ENCODE measurements around the gene INKA1. TPM values are rescaled to one million over a fixed set of nuclear protein-coding genes. Genes with fewer than 3 reads are reported as not detected.

Gene INKA1
- total and polyA plus RNA-seq, 9 of the 15 experiments (the other 6 are each of a cell fraction or from before 2014, with no cell fraction given): 0.55 to 13.9 (median 6.7) TPM

Small RNA genes within 50 kb of the gene (microRNA-seq; reads per million reads assigned to microRNA genes)
- gene MIR5193 (ENCODE audit: borderline microRNAs expressed): not detected

Small RNA genes within 50 kb of the gene (small RNA-seq; reads per million reads assigned to genes)
- gene COX6CP14: not detected

Other genes starting within 250 kb of the INKA1 start
Only the 7 nearest of the 14 such genes appear.
- gene AMIGO3, start 83.6 kb upstream of the INKA1 start, total RNA-seq (2014; rRNA removed): 0.68 and 1.4 TPM in 2 replicates
- gene AMIGO3, start 83.6 kb upstream of the INKA1 start, total RNA-seq (2014; rRNA removed; fragmentation: Illumina TruSeq; extraction: Trizol): not detected in 2 replicates
- gene AMIGO3, start 83.6 kb upstream of the INKA1 start, total RNA-seq (2015; rRNA removed; fragmentation: Illumina TruSeq; extraction: Trizol): 0.26 TPM in 1 of 2 replicates, not detected in the other
- gene AMIGO3, start 83.6 kb upstream of the INKA1 start, total RNA-seq (2021): 0.18 and 0.44 TPM in 2 replicates
- 0.13 and 0.41 TPM in 2 replicates for gene AMIGO3, start 83.6 kb upstream of the INKA1 start, polyA plus RNA-seq (2011; rRNA removed)
- 0.18 TPM in 1 of 2 replicates, not detected in the other for gene AMIGO3, start 83.6 kb upstream of the INKA1 start, polyA plus RNA-seq (2014; fragmentation: Illumina TruSeq; extraction: Trizol)
- gene AMIGO3, start 83.6 kb upstream of the INKA1 start, polyA plus RNA-seq (2014; fragmentation: Nextera tagmentation; extraction: Ambion mirVana): not detected
- gene AMIGO3, start 83.6 kb upstream of the INKA1 start, polyA plus RNA-seq (2014; rRNA removed): 2.0 and 2.8 TPM in 2 replicates
- gene GMPPB, start 79.3 kb upstream of the INKA1 start, total RNA-seq (2014; rRNA removed): 11.0 and 18.0 TPM in 2 replicates
- 4.3 and 5.5 TPM in 2 replicates for gene GMPPB, start 79.3 kb upstream of the INKA1 start, total RNA-seq (2014; rRNA removed; fragmentation: Illumina TruSeq; extraction: Trizol)
- 8.8 and 9.2 TPM in 2 replicates for gene GMPPB, start 79.3 kb upstream of the INKA1 start, total RNA-seq (2015; rRNA removed; fragmentation: Illumina TruSeq; extraction: Trizol)
- 16.4 and 17.4 TPM in 2 replicates for gene GMPPB, start 79.3 kb upstream of the INKA1 start, total RNA-seq (2021)
- gene GMPPB, start 79.3 kb upstream of the INKA1 start, polyA plus RNA-seq (2011; rRNA removed): 8.1 and 10.3 TPM in 2 replicates
- gene GMPPB, start 79.3 kb upstream of the INKA1 start, polyA plus RNA-seq (2014; fragmentation: Illumina TruSeq; extraction: Trizol): 5.8 and 7.4 TPM in 2 replicates
- under 1 TPM; 0.53 to 0.92 TPM for gene GMPPB, start 79.3 kb upstream of the INKA1 start, polyA plus RNA-seq (2014; fragmentation: Nextera tagmentation; extraction: Ambion mirVana)
- gene GMPPB, start 79.3 kb upstream of the INKA1 start, polyA plus RNA-seq (2014; rRNA removed): 11.3 and 13.3 TPM in 2 replicates
- 13.1 and 18.2 TPM in 2 replicates for gene IP6K1, start 16.7 kb upstream of the INKA1 start, total RNA-seq (2014; rRNA removed)
- 7.9 and 10.5 TPM in 2 replicates for gene IP6K1, start 16.7 kb upstream of the INKA1 start, total RNA-seq (2014; rRNA removed; fragmentation: Illumina TruSeq; extraction: Trizol)
- gene IP6K1, start 16.7 kb upstream of the INKA1 start, total RNA-seq (2015; rRNA removed; fragmentation: Illumina TruSeq; extraction: Trizol): 12.0 and 12.9 TPM in 2 replicates
- 29.2 and 31.2 TPM in 2 replicates for gene IP6K1, start 16.7 kb upstream of the INKA1 start, total RNA-seq (2021)
- gene IP6K1, start 16.7 kb upstream of the INKA1 start, polyA plus RNA-seq (2011; rRNA removed): 27.9 and 31.5 TPM in 2 replicates
- 13.4 and 16.4 TPM in 2 replicates for gene IP6K1, start 16.7 kb upstream of the INKA1 start, polyA plus RNA-seq (2014; fragmentation: Illumina TruSeq; extraction: Trizol)
- 1 to 10 TPM in 1 of 2 experiments, under 1 TPM in 1; 0.46 to 1.9 TPM for gene IP6K1, start 16.7 kb upstream of the INKA1 start, polyA plus RNA-seq (2014; fragmentation: Nextera tagmentation; extraction: Ambion mirVana)
- gene IP6K1, start 16.7 kb upstream of the INKA1 start, polyA plus RNA-seq (2014; rRNA removed): 15.4 and 15.6 TPM in 2 replicates
- gene CDHR4, start 3.4 kb upstream of the INKA1 start, total RNA-seq (2014; rRNA removed): not detected in 2 replicates
- not detected in 2 replicates for gene CDHR4, start 3.4 kb upstream of the INKA1 start, total RNA-seq (2014; rRNA removed; fragmentation: Illumina TruSeq; extraction: Trizol)
- not detected in 2 replicates for gene CDHR4, start 3.4 kb upstream of the INKA1 start, total RNA-seq (2015; rRNA removed; fragmentation: Illumina TruSeq; extraction: Trizol)
- gene CDHR4, start 3.4 kb upstream of the INKA1 start, total RNA-seq (2021): not detected in 2 replicates
- 0.21 and 0.27 TPM in 2 replicates for gene CDHR4, start 3.4 kb upstream of the INKA1 start, polyA plus RNA-seq (2011; rRNA removed)
- gene CDHR4, start 3.4 kb upstream of the INKA1 start, polyA plus RNA-seq (2014; fragmentation: Illumina TruSeq; extraction: Trizol): 0.11 TPM in 1 of 2 replicates, not detected in the other
- gene CDHR4, start 3.4 kb upstream of the INKA1 start, polyA plus RNA-seq (2014; fragmentation: Nextera tagmentation; extraction: Ambion mirVana): not detected
- gene CDHR4, start 3.4 kb upstream of the INKA1 start, polyA plus RNA-seq (2014; rRNA removed): 0.28 TPM in 1 of 2 replicates, not detected in the other
- 2.0 and 2.6 TPM in 2 replicates for gene UBA7, start 10.7 kb downstream of the INKA1 start, total RNA-seq (2014; rRNA removed)
- gene UBA7, start 10.7 kb downstream of the INKA1 start, total RNA-seq (2014; rRNA removed; fragmentation: Illumina TruSeq; extraction: Trizol): 0.57 and 0.80 TPM in 2 replicates
- gene UBA7, start 10.7 kb downstream of the INKA1 start, total RNA-seq (2015; rRNA removed; fragmentation: Illumina TruSeq; extraction: Trizol): 2.5 and 3.0 TPM in 2 replicates
- gene UBA7, start 10.7 kb downstream of the INKA1 start, total RNA-seq (2021): 3.3 and 3.7 TPM in 2 replicates
- 2.2 and 3.8 TPM in 2 replicates for gene UBA7, start 10.7 kb downstream of the INKA1 start, polyA plus RNA-seq (2011; rRNA removed)
- gene UBA7, start 10.7 kb downstream of the INKA1 start, polyA plus RNA-seq (2014; fragmentation: Illumina TruSeq; extraction: Trizol): 1.7 and 1.8 TPM in 2 replicates
- gene UBA7, start 10.7 kb downstream of the INKA1 start, polyA plus RNA-seq (2014; fragmentation: Nextera tagmentation; extraction: Ambion mirVana): under 1 TPM; 0.17 to 0.80 TPM
- gene UBA7, start 10.7 kb downstream of the INKA1 start, polyA plus RNA-seq (2014; rRNA removed): 2.0 and 3.3 TPM in 2 replicates
- gene TRAIP, start 53.3 kb downstream of the INKA1 start, total RNA-seq (2014; rRNA removed): 16.3 and 17.6 TPM in 2 replicates
- 12.3 and 14.3 TPM in 2 replicates for gene TRAIP, start 53.3 kb downstream of the INKA1 start, total RNA-seq (2014; rRNA removed; fragmentation: Illumina TruSeq; extraction: Trizol)
- gene TRAIP, start 53.3 kb downstream of the INKA1 start, total RNA-seq (2015; rRNA removed; fragmentation: Illumina TruSeq; extraction: Trizol): 14.6 and 17.3 TPM in 2 replicates
- 20.2 and 24.7 TPM in 2 replicates for gene TRAIP, start 53.3 kb downstream of the INKA1 start, total RNA-seq (2021)
- 19.7 and 24.7 TPM in 2 replicates for gene TRAIP, start 53.3 kb downstream of the INKA1 start, polyA plus RNA-seq (2011; rRNA removed)
- gene TRAIP, start 53.3 kb downstream of the INKA1 start, polyA plus RNA-seq (2014; fragmentation: Illumina TruSeq; extraction: Trizol): 20.4 and 21.2 TPM in 2 replicates
- 10 to 100 TPM; 37.5 to 38.6 TPM for gene TRAIP, start 53.3 kb downstream of the INKA1 start, polyA plus RNA-seq (2014; fragmentation: Nextera tagmentation; extraction: Ambion mirVana)
- gene TRAIP, start 53.3 kb downstream of the INKA1 start, polyA plus RNA-seq (2014; rRNA removed): 17.8 and 23.0 TPM in 2 replicates
- gene CAMKV, start 66.6 kb downstream of the INKA1 start, total RNA-seq (2014; rRNA removed): 1.2 and 1.8 TPM in 2 replicates
- 0.51 and 0.73 TPM in 2 replicates for gene CAMKV, start 66.6 kb downstream of the INKA1 start, total RNA-seq (2014; rRNA removed; fragmentation: Illumina TruSeq; extraction: Trizol)
- 0.26 and 0.51 TPM in 2 replicates for gene CAMKV, start 66.6 kb downstream of the INKA1 start, total RNA-seq (2015; rRNA removed; fragmentation: Illumina TruSeq; extraction: Trizol)
- gene CAMKV, start 66.6 kb downstream of the INKA1 start, total RNA-seq (2021): 2.3 and 2.7 TPM in 2 replicates
- gene CAMKV, start 66.6 kb downstream of the INKA1 start, polyA plus RNA-seq (2011; rRNA removed): 1.0 and 1.5 TPM in 2 replicates
- 0.79 and 1.4 TPM in 2 replicates for gene CAMKV, start 66.6 kb downstream of the INKA1 start, polyA plus RNA-seq (2014; fragmentation: Illumina TruSeq; extraction: Trizol)
- gene CAMKV, start 66.6 kb downstream of the INKA1 start, polyA plus RNA-seq (2014; fragmentation: Nextera tagmentation; extraction: Ambion mirVana): under 1 TPM; 0.08 to 0.22 TPM
- gene CAMKV, start 66.6 kb downstream of the INKA1 start, polyA plus RNA-seq (2014; rRNA removed): 1.5 and 1.7 TPM in 2 replicates

All from K562 (cell line).